A673 (cell line): Measurements from ENCODE around the gene RXRA. TPM values are rescaled to one million over a fixed set of nuclear protein-coding genes. Genes with fewer than 3 reads are reported as not detected.

Experiments
- BruUV-seq: library from RNA; stranded (reverse); fragments of 400-500 nt; replicated peaks from 2 replicates; lab custom pipeline; 2021; lab: Mats Ljungman, UMichigan
- CTCF ChIA-PET: fragments of 300-600 bp; sonication (Branson Sonifier 250); formaldehyde crosslinking; loops from one replicate; lab custom pipeline; 2022; ENCODE audit warnings: antibody characterized with exemption; lab: Charles Lee
- POLR2A ChIA-PET: fragments of 300-600 bp; sonication (Branson Sonifier 250); formaldehyde crosslinking; loops from one replicate; lab custom pipeline; 2022; ENCODE audit warnings: antibody characterized with exemption; ENCODE audit not compliant: low non-redundant PET; lab: Charles Lee
- DNase-seq: peaks from one replicate; pipeline ENCODE4 v3.0.0-alpha.2; 2015; ENCODE audit warnings: low spot score
- H3K27ac ChIP-seq: fragments of 200-600 bp; sonication (generic); 2 replicates; pipeline ENCODE4 v1.5.1; 2016; ENCODE audit warnings: mixed run types, low read depth, mild to moderate bottlenecking, mixed read lengths, antibody characterized with exemption, low read length; ENCODE audit not compliant: poor library complexity, severe bottlenecking
- H3K27me3 ChIP-seq: fragments of 200-600 bp; sonication (generic); replicated peaks from 2 replicates; pipeline ENCODE4 v1.6.1; 2017; ENCODE audit warnings: mixed run types, low read depth, mild to moderate bottlenecking, mixed read lengths, antibody characterized with exemption, low read length; ENCODE audit not compliant: insufficient read depth, poor library complexity
- H3K36me3 ChIP-seq: fragments of 200-600 bp; sonication (generic); 2 replicates; pipeline ENCODE4 v1.6.1; 2016; ENCODE audit warnings: mixed run types, mild to moderate bottlenecking, mixed read lengths, antibody characterized with exemption, low read length; ENCODE audit not compliant: insufficient read depth, poor library complexity, severe bottlenecking
- H3K4me1 ChIP-seq: fragments of 200-600 bp; sonication (generic); 2 replicates; pipeline ENCODE4 v1.6.1; 2017; ENCODE audit warnings: mixed run types, mild to moderate bottlenecking, mixed read lengths, antibody characterized with exemption, low read length; ENCODE audit not compliant: insufficient read depth, poor library complexity, severe bottlenecking
- H3K4me3 ChIP-seq: fragments of 200-600 bp; sonication (generic); 2 replicates; pipeline ENCODE4 v1.5.1; 2016; ENCODE audit warnings: low read depth, mixed run types, mild to moderate bottlenecking, mixed read lengths, low read length; ENCODE audit not compliant: poor library complexity, severe bottlenecking
- H3K9me3 ChIP-seq: fragments of 200-600 bp; sonication (generic); 2 replicates; pipeline ENCODE4 v1.6.1; 2016; ENCODE audit warnings: mixed run types, low read depth, mild to moderate bottlenecking, mixed read lengths, antibody characterized with exemption, low read length; ENCODE audit not compliant: poor library complexity, severe bottlenecking
- EZH2 ChIP-seq: fragments of 200-600 bp; sonication (generic); IDR thresholded peaks from 2 replicates; pipeline ENCODE4 v1.6.1; 2017; ENCODE audit warnings: borderline replicate concordance, low read depth, mild to moderate bottlenecking, mixed read lengths, antibody characterized with exemption, low read length; ENCODE audit not compliant: poor library complexity, severe bottlenecking
- intact Hi-C: fragments of 100-400 bp; cut with micrococcal nuclease; formaldehyde crosslinking; loops from one replicate; pipeline ENCODE4 v1.10.0; 2022; ENCODE audit not compliant: unreplicated experiment
- total RNA-seq: library from RNA; stranded (reverse); gene quantifications from 2 replicates; pipeline ENCODE4 v1.2.3, GENCODE V29; 2021
- TF ChIP-seq, protein P1 (sequence below): fragments of 300-800, 200-600 bp; sonication (generic); conservative IDR thresholded peaks from 2 replicates; pipeline ENCODE4 v1.5.1; 2017; ENCODE audit warnings: low read depth, mild to moderate bottlenecking, antibody characterized with exemption, low read length, moderate library complexity, mixed read lengths

Gene RXRA
- total RNA-seq, 1 experiment from 2014 or later = 54.1 TPM

DNA sequence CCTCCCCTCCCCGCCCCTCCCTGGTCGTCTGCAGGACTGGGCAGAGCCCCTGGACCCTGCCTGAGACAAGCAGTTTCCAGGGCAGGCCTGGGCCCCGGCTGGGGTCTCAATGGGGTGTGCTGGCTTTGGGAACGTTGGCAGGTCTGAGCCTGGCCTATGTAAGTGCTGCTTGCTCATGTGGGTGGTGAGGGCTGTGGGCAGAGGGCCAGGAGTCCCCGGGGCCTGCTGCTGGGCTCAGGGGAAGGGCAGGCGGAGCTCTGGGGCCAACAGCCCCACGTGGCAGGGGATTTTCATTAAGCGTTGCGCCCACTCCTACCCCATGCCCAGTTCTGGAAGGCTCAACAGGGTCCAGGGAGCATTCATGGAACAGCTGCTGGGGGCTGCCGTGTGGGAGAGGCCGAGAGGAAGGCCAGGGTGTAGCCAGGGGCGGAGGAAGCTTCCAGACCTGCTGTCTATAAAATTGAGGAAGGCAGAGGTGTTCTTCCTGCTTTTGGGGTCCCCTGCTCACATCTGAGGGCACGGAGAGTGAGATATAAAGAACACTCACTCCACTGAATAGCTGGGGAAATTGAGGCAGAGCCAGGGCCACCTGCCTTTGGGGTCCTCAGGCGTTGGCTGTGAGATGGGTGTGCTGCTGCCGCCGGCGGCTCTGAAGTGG, 32.5 kb downstream of the RXRA start:
- peaks cover 31% of the 10 kb centered on the region for H3K4me1 ChIP-seq
- no peaks in the 10 kb centered on the region for H3K9me3 ChIP-seq
- peak overlapping the region; percentile 49 for H3K27ac ChIP-seq
- ChIA-PET POLR2A (no interaction called here), CTCF (no interaction called here)
- intact Hi-C loops = no loop called here
- peak; percentile 67 for DNase-seq
- TF ChIP-seq, protein P1, sequence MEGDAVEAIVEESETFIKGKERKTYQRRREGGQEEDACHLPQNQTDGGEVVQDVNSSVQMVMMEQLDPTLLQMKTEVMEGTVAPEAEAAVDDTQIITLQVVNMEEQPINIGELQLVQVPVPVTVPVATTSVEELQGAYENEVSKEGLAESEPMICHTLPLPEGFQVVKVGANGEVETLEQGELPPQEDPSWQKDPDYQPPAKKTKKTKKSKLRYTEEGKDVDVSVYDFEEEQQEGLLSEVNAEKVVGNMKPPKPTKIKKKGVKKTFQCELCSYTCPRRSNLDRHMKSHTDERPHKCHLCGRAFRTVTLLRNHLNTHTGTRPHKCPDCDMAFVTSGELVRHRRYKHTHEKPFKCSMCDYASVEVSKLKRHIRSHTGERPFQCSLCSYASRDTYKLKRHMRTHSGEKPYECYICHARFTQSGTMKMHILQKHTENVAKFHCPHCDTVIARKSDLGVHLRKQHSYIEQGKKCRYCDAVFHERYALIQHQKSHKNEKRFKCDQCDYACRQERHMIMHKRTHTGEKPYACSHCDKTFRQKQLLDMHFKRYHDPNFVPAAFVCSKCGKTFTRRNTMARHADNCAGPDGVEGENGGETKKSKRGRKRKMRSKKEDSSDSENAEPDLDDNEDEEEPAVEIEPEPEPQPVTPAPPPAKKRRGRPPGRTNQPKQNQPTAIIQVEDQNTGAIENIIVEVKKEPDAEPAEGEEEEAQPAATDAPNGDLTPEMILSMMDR = no peak
- no peak for TF ChIP-seq EZH2
- H3K27me3 ChIP-seq = no peaks in the 10 kb centered on the region
- no TSS peak for BruUV-seq
- H3K4me3 ChIP-seq = no peak overlapping the region
- no peaks in the 10 kb centered on the region for H3K36me3 ChIP-seq

- POLR2A ChIA-PET = no interaction called here
These were observed 33.4 kb downstream of the RXRA start for GRCh38 chr9:134359493-134360179.

DNA sequence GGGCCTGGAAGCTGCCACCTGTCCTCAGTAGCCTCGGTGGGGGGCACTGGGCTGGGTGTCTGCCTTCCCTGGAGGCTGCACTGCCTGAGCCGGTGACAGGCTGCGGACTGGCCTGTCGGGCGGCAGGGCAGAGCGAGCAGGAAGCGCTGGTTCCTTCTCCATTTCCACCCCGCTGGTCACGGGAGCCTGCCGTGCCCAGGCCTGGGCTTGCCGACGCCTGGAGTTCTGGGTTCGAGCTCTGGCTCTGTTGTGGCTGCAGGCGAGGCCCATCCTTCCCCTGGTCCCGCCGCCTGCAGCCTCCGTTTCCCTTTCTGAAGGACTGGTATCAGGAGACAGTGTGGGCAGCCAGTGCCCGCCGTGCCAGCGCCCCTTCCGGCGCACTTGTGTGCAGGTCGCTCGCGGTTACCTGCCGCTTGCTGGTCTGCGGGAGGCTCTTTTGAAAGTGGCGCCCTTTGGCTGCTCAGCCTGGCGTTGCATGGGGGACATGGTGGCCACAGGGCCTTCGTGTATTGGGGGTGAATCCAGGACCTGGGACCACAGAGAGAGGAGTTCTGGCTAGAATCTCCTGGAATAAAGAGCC, 34.0 kb downstream of the RXRA start:
- intact Hi-C loops = no loop called here
- Histone ChIP-seq H3K4me3 (no peak overlapping the region), H3K36me3 (no peaks in the 10 kb centered on the region), H3K27ac (no peak overlapping the region), H3K27me3 (no peaks in the 10 kb centered on the region), H3K9me3 (no peaks in the 10 kb centered on the region), H3K4me1 (peaks cover 40% of the 10 kb centered on the region)
- CTCF ChIA-PET = no interaction called here
- POLR2A ChIA-PET = no interaction called here
- no TSS peak for BruUV-seq
- TF ChIP-seq, protein P1 = no peak
- TF ChIP-seq EZH2 = no peak
- DNase-seq = no peak

More at GRCh38 chr9:134359493-134360179, 33.4 kb downstream of the RXRA start:
- H3K4me3 ChIP-seq = no peak overlapping the region
- no peak overlapping the region for H3K27ac ChIP-seq
- no peak for TF ChIP-seq EZH2
- TF ChIP-seq, protein P1 = no peak
- no peaks in the 10 kb centered on the region for H3K36me3 ChIP-seq
- BruUV-seq = no TSS peak
- intact Hi-C loops = no loop called here
- no peaks in the 10 kb centered on the region for H3K27me3 ChIP-seq
- peaks cover 34% of the 10 kb centered on the region for H3K4me1 ChIP-seq
- H3K9me3 ChIP-seq = no peaks in the 10 kb centered on the region
- DNase-seq = no peak
- CTCF ChIA-PET = no interaction called here
